ENCODE results near the gene DNAJB2.

- TF ChIP-seq CTCF (conservative IDR thresholded peaks at IDR 0.05) (no peak), ZFX (IDR thresholded peaks at IDR 0.05) (no peak)
Observed at GRCh38 chr2:219271021-219271420, 8.1 kb upstream of the DNAJB2 start.

Measured in C4-2B (cell line).